VCaP (cell line): Measurements from ENCODE around the gene POLR3H.

Source experiments
- H3K27ac ChIP-seq: fragments of 450-650 bp; 2 replicates; pipeline ENCODE4 v1.5.1; 2017
- TF ChIP-seq, protein P1 (sequence below): fragments of 450-650 bp; conservative IDR thresholded peaks from 2 replicates; pipeline ENCODE4 v1.5.1; 2017; ENCODE audit warnings: mild to moderate bottlenecking, moderate library complexity

The POLR3H gene

DNA sequence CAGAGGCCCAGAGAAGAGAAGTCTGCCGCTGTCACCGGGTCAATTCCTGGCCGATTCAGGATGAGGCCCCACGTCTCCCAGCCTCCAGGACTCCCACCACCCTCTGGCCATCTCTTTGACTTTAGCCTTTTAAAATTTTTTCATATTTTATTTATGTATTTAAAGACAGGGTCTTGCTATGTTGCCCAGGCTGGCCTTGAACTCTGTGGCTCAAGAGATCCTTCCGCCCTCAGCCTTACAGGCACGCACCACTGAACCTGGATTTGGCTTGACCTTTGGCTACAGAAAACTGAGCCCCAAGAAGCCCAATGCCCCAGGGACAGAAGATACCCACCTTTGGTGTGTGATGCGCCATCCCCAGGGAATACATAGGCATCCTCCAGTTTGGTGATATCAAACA is 3.9 kb downstream of the POLR3H start:
- TF ChIP-seq, protein P1, sequence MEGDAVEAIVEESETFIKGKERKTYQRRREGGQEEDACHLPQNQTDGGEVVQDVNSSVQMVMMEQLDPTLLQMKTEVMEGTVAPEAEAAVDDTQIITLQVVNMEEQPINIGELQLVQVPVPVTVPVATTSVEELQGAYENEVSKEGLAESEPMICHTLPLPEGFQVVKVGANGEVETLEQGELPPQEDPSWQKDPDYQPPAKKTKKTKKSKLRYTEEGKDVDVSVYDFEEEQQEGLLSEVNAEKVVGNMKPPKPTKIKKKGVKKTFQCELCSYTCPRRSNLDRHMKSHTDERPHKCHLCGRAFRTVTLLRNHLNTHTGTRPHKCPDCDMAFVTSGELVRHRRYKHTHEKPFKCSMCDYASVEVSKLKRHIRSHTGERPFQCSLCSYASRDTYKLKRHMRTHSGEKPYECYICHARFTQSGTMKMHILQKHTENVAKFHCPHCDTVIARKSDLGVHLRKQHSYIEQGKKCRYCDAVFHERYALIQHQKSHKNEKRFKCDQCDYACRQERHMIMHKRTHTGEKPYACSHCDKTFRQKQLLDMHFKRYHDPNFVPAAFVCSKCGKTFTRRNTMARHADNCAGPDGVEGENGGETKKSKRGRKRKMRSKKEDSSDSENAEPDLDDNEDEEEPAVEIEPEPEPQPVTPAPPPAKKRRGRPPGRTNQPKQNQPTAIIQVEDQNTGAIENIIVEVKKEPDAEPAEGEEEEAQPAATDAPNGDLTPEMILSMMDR = no peak
- no peak overlapping the region for H3K27ac ChIP-seq

DNA sequence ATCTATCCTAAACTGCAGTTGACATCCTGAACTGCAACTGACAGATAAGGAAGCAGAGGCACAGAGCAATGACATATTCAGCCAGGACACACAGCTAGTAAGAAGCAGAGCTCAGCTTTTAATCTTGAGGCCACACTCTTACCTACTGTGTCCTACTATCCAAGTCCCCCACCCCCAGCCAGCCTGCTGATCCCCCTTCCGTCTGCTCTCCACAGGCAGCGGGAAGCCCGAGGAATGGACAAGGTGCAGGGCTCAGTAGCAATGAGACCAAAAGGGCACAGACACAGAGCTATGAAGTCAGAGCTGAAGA is 4.3 kb downstream of the POLR3H start:
- TF ChIP-seq, protein P1 = no peak
- no peak overlapping the region for H3K27ac ChIP-seq

DNA sequence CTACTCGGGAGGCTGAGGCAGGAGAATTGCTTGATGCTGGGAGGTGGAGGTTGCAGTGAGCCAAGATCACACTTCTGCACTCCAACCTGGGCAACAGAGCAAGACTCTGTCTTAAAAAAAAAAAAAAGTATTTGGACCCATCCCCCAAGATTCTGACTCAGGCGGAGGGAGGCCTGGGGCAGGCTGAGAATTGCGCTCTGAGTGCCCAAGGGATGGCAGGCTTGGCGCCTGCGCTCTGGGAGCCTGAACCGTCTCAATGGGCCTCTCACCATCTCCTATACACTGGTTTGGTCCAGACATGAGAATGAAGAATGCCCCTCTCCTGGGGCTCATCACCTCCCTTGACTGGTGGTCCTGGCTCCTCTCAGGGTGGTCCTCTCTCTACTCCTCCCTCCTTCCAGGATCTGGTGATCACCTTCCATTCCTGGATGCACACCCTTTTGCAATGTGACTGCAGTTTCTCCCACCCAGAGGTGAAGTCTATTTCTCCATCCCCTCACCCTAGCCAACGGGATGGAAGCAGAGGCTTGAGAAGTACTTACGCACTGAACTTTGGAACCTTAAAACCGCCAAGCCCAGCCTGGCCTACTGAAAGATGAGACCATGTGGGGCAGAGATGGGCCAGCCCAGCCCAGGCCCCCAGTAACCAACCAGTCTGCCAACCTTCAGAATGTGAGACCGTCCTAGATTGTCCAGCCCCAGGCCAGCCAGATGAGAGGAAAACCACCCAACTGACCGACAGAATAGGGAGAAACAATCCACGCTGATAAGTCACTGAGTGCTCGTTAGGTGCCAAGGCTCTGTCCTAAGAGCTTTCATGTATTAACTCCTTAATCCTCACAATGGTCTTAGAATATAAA is 4.9 kb downstream of the POLR3H start:
- TF ChIP-seq, protein P1 = no peak
- no peak overlapping the region for H3K27ac ChIP-seq

DNA sequence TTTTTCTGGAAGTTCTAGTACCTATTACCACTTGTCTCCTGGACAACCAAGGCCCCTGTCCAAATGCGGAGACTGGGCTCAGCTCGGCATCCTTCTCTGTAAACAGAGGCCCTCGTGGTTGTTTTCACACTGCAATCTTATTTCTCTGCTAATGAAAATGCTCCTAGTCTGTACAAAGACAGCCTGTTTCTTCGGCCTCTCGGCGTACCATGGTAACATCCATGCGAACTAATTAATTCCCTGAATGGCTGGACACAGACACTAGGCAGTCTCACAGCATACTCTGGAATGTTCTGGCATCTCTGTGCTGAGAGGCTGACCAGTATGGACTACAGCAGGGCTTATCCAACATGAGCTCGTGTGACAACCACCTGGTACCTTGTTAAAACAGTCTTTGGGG is 5.7 kb downstream of the POLR3H start:
- no peak overlapping the region for H3K27ac ChIP-seq
- TF ChIP-seq, protein P1 = no peak

DNA sequence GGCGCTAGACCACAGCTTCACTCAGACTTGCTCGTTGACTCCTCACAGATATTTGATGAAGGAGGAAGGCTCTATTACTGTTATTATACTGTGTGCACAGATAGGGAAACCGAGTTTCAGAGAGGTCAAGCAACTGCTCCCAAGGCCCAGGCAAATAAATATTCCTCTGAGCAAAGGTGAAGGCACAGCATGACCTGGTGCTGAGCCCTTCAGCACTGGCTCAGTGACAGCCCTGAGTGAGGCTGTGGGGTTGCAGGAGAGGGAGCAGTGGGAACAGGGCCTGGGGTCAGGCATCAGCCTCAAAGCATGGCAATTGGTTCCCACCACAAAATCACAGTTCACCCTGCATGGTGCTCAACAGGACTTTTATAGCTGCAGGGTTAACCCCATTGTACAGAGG is 7.1 kb downstream of the POLR3H start:
- TF ChIP-seq, protein P1 = no peak
- H3K27ac ChIP-seq = no peak overlapping the region

DNA sequence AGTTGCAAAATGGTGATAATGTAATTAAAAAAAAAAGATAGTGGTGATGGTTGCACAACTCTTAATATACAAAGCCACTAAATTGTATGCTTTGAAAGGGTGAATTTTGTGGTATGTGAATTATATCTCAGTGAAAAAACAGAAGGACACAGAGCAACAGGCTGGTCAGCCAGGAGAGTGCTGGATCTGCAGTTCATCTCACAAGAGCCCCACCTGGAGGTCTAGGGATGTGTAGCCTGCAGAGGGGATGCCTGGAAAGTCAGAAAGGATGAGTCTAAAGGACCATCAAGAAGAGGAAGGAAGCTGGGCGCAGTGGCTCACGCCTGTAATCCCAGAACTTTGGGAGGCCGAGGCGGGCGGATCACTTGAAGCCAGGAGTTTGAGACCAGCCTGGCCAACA is 9.0 kb downstream of the POLR3H start:
- no peak overlapping the region for H3K27ac ChIP-seq
- TF ChIP-seq, protein P1 = peak; percentile 39

DNA sequence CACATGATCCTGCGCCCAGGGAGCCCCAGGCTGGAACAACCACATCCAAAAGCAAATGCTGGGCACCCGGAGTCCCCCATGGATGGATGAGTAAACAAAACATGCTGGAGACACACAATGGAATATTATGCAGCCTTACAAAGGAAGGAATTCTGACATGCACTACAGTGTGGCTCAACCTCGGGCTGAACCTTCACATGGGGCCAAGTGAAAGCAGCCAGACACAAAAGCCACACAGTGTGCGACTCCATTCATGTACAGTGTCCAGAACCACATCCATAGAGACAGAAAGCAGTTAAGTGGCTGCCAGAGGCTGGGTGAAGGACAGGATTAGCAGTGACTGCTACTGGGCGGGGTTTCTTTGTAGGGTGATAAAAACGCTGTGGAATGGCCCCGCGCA is 10.1 kb downstream of the POLR3H start:
- no peak overlapping the region for H3K27ac ChIP-seq

More for the DNA sequence above, 10.1 kb downstream of the POLR3H start:
- TF ChIP-seq, protein P1 = no peak
